ENCODE measurements around the gene SNRNP25.

The SNRNP25 gene

GRCh38 chr16:63998-64913, 10.6 kb downstream of the SNRNP25 start:
- DNase-seq (ENCODE audit: low spot score): no peak

GRCh38 chr16:64914-65255, 11.3 kb downstream of the SNRNP25 start:
- DNase-seq (ENCODE audit: low spot score): no peak

GRCh38 chr16:65745-66144, 12.1 kb downstream of the SNRNP25 start:
- DNase-seq (ENCODE audit: low spot score): peak; percentile 92

- no peak for DNase-seq (ENCODE audit: low spot score)
Observed at GRCh38 chr16:66309-67182, 12.9 kb downstream of the SNRNP25 start.

- DNase-seq (ENCODE audit: low spot score): no peak
Observed at GRCh38 chr16:67183-67791, 13.7 kb downstream of the SNRNP25 start.

GRCh38 chr16:67884-68789, 14.5 kb downstream of the SNRNP25 start:
- DNase-seq (ENCODE audit: low spot score): no peak

- DNase-seq (ENCODE audit: low spot score): no peak
Observed at GRCh38 chr16:69181-69580, 15.6 kb downstream of the SNRNP25 start.

GRCh38 chr16:71210-71539, 17.5 kb downstream of the SNRNP25 start:
- no peak for DNase-seq (ENCODE audit: low spot score)

GRCh38 chr16:71540-72401, 18.1 kb downstream of the SNRNP25 start:
- peak; percentile 84 for DNase-seq (ENCODE audit: low spot score)

- DNase-seq (ENCODE audit: low spot score): peak; percentile 89
Observed at GRCh38 chr16:72561-73548, 19.2 kb downstream of the SNRNP25 start, which contains the start of gene RHBDF1. Gene RHBDF1, minus strand, starts transcription at chr16:72631. Its CDS starts 7,616 bp downstream, at chr16:65015.

- DNase-seq (ENCODE audit: low spot score): no peak
Observed at GRCh38 chr16:74051-74746, 20.6 kb downstream of the SNRNP25 start.

- DNase-seq (ENCODE audit: low spot score): no peak
Observed at GRCh38 chr16:74747-75334, 21.2 kb downstream of the SNRNP25 start.

- peak; percentile 62 for DNase-seq (ENCODE audit: low spot score)
Observed at GRCh38 chr16:75580-76501, 22.2 kb downstream of the SNRNP25 start.

GRCh38 chr16:76535-77272, 23.1 kb downstream of the SNRNP25 start:
- DNase-seq (ENCODE audit: low spot score): no peak

- DNase-seq (ENCODE audit: low spot score): peak; percentile 70
Observed at GRCh38 chr16:77273-77806, 23.7 kb downstream of the SNRNP25 start.

- peak; percentile 98 for DNase-seq (ENCODE audit: low spot score)
Observed at GRCh38 chr16:77807-78443, 24.3 kb downstream of the SNRNP25 start, which contains the start of gene MPG. Gene MPG, plus strand, starts transcription at chr16:78225. Its CDS starts 85 bp downstream, at chr16:78310.
